ENCODE data around the gene ZWILCH.

The ZWILCH gene

GRCh38 chr15:66560856-66561525 is 55.9 kb downstream of the ZWILCH start:
- peaks cover 6% of the 10 kb centered on the region for H3K4me1 ChIP-seq (ENCODE audit: control insufficient read depth, insufficient read depth, low read length)
- no peak overlapping the region for H3K4me3 ChIP-seq (ENCODE audit: low read length)
- no peaks in the 10 kb centered on the region for H3K9me3 ChIP-seq (replicated peaks; ENCODE audit: low read length)
- no peaks in the 10 kb centered on the region for H3K36me3 ChIP-seq (ENCODE audit: insufficient read depth, low read length)
- H3K9ac ChIP-seq (ENCODE audit: low read depth, low read length), result no peak overlapping the region
- no peaks in the 10 kb centered on the region for H3K27me3 ChIP-seq (ENCODE audit: control insufficient read depth, insufficient read depth, low read length)
- H3K4me2 ChIP-seq (ENCODE audit: low read length), result no peak overlapping the region

- Histone ChIP-seq H3K9ac (ENCODE audit: low read depth, low read length) (no peak overlapping the region), H3K9me3 (replicated peaks; ENCODE audit: low read length) (no peaks in the 10 kb centered on the region), H3K36me3 (ENCODE audit: insufficient read depth, low read length) (no peaks in the 10 kb centered on the region), H3K4me3 (ENCODE audit: low read length) (no peak overlapping the region), H3K27me3 (ENCODE audit: control insufficient read depth, insufficient read depth, low read length) (no peaks in the 10 kb centered on the region), H3K4me2 (ENCODE audit: low read length) (no peak overlapping the region), H3K4me1 (ENCODE audit: control insufficient read depth, insufficient read depth, low read length) (peaks cover 10% of the 10 kb centered on the region)
These were observed 58.0 kb downstream of the ZWILCH start for GRCh38 chr15:66563126-66563525.

- Histone ChIP-seq H3K4me2 (ENCODE audit: low read length) (no peak overlapping the region), H3K9ac (ENCODE audit: low read depth, low read length) (no peak overlapping the region), H3K9me3 (replicated peaks; ENCODE audit: low read length) (no peaks in the 10 kb centered on the region), H3K36me3 (ENCODE audit: insufficient read depth, low read length) (no peaks in the 10 kb centered on the region), H3K4me1 (ENCODE audit: control insufficient read depth, insufficient read depth, low read length) (peaks cover 10% of the 10 kb centered on the region), H3K4me3 (ENCODE audit: low read length) (no peak overlapping the region), H3K27me3 (ENCODE audit: control insufficient read depth, insufficient read depth, low read length) (no peaks in the 10 kb centered on the region)
These were observed 58.5 kb downstream of the ZWILCH start for GRCh38 chr15:66563566-66564110.

GRCh38 chr15:66564136-66565041 is 59.3 kb downstream of the ZWILCH start:
- Histone ChIP-seq H3K4me3 (ENCODE audit: low read length) (no peak overlapping the region), H3K9me3 (replicated peaks; ENCODE audit: low read length) (no peaks in the 10 kb centered on the region), H3K4me1 (ENCODE audit: control insufficient read depth, insufficient read depth, low read length) (peaks cover 10% of the 10 kb centered on the region), H3K4me2 (ENCODE audit: low read length) (no peak overlapping the region), H3K9ac (ENCODE audit: low read depth, low read length) (no peak overlapping the region), H3K36me3 (ENCODE audit: insufficient read depth, low read length) (no peaks in the 10 kb centered on the region), H3K27me3 (ENCODE audit: control insufficient read depth, insufficient read depth, low read length) (no peaks in the 10 kb centered on the region)

GRCh38 chr15:66565141-66565641 is 60.1 kb downstream of the ZWILCH start:
- Histone ChIP-seq H3K27me3 (ENCODE audit: control insufficient read depth, insufficient read depth, low read length) (no peaks in the 10 kb centered on the region), H3K4me2 (ENCODE audit: low read length) (peak overlapping the region; percentile 28), H3K4me3 (ENCODE audit: low read length) (no peak overlapping the region), H3K9ac (ENCODE audit: low read depth, low read length) (no peak overlapping the region), H3K9me3 (replicated peaks; ENCODE audit: low read length) (no peaks in the 10 kb centered on the region), H3K4me1 (ENCODE audit: control insufficient read depth, insufficient read depth, low read length) (peaks cover 10% of the 10 kb centered on the region), H3K36me3 (ENCODE audit: insufficient read depth, low read length) (no peaks in the 10 kb centered on the region)

GRCh38 chr15:66565741-66566144 is 60.6 kb downstream of the ZWILCH start, which contains the start of gene LCTL:
LCTL (minus strand) TSS chr15:66565998; CDS start chr15:66565365, 633 bp downstream.
- no peak within 1 kb of the TSS for H3K9ac ChIP-seq (ENCODE audit: low read depth, low read length)
- H3K4me3 ChIP-seq (ENCODE audit: low read length), result no peak within 1 kb of the TSS
- H3K4me2 ChIP-seq (ENCODE audit: low read length), result peak within 1 kb of the TSS; percentile 28
- no peaks in the 10 kb centered on the region for H3K9me3 ChIP-seq (replicated peaks; ENCODE audit: low read length)
- H3K4me1 ChIP-seq (ENCODE audit: control insufficient read depth, insufficient read depth, low read length), result peaks cover 10% of the 10 kb centered on the region
- no peaks in the 10 kb centered on the region for H3K36me3 ChIP-seq (ENCODE audit: insufficient read depth, low read length)
- H3K27me3 ChIP-seq (ENCODE audit: control insufficient read depth, insufficient read depth, low read length), result no peaks in the 10 kb centered on the region

GRCh38 chr15:66566963-66567531 is 61.9 kb downstream of the ZWILCH start:
- Histone ChIP-seq H3K27me3 (ENCODE audit: control insufficient read depth, insufficient read depth, low read length) (no peaks in the 10 kb centered on the region), H3K4me3 (ENCODE audit: low read length) (no peak overlapping the region), H3K4me1 (ENCODE audit: control insufficient read depth, insufficient read depth, low read length) (peaks cover 10% of the 10 kb centered on the region), H3K9me3 (replicated peaks; ENCODE audit: low read length) (no peaks in the 10 kb centered on the region), H3K9ac (ENCODE audit: low read depth, low read length) (no peak overlapping the region), H3K36me3 (ENCODE audit: insufficient read depth, low read length) (no peaks in the 10 kb centered on the region), H3K4me2 (ENCODE audit: low read length) (peak overlapping the region; percentile 51)

GRCh38 chr15:66567897-66568296 is 62.8 kb downstream of the ZWILCH start:
- Histone ChIP-seq H3K27me3 (ENCODE audit: control insufficient read depth, insufficient read depth, low read length) (no peaks in the 10 kb centered on the region), H3K36me3 (ENCODE audit: insufficient read depth, low read length) (no peaks in the 10 kb centered on the region), H3K4me2 (ENCODE audit: low read length) (no peak overlapping the region), H3K4me1 (ENCODE audit: control insufficient read depth, insufficient read depth, low read length) (peaks cover 10% of the 10 kb centered on the region), H3K9me3 (replicated peaks; ENCODE audit: low read length) (no peaks in the 10 kb centered on the region), H3K9ac (ENCODE audit: low read depth, low read length) (no peak overlapping the region), H3K4me3 (ENCODE audit: low read length) (no peak overlapping the region)

- no peaks in the 10 kb centered on the region for H3K36me3 ChIP-seq (ENCODE audit: insufficient read depth, low read length)
- no peak overlapping the region for H3K4me2 ChIP-seq (ENCODE audit: low read length)
- H3K4me3 ChIP-seq (ENCODE audit: low read length), result no peak overlapping the region
- H3K27me3 ChIP-seq (ENCODE audit: control insufficient read depth, insufficient read depth, low read length), result no peaks in the 10 kb centered on the region
- H3K4me1 ChIP-seq (ENCODE audit: control insufficient read depth, insufficient read depth, low read length), result peaks cover 10% of the 10 kb centered on the region
- H3K9ac ChIP-seq (ENCODE audit: low read depth, low read length), result no peak overlapping the region
- H3K9me3 ChIP-seq (replicated peaks; ENCODE audit: low read length), result no peaks in the 10 kb centered on the region
These were observed 64.5 kb downstream of the ZWILCH start for GRCh38 chr15:66569461-66570137.

- Histone ChIP-seq H3K9me3 (replicated peaks; ENCODE audit: low read length) (no peaks in the 10 kb centered on the region), H3K27me3 (ENCODE audit: control insufficient read depth, insufficient read depth, low read length) (no peaks in the 10 kb centered on the region), H3K4me2 (ENCODE audit: low read length) (no peak overlapping the region), H3K36me3 (ENCODE audit: insufficient read depth, low read length) (no peaks in the 10 kb centered on the region), H3K9ac (ENCODE audit: low read depth, low read length) (no peak overlapping the region), H3K4me1 (ENCODE audit: control insufficient read depth, insufficient read depth, low read length) (peaks cover 10% of the 10 kb centered on the region), H3K4me3 (ENCODE audit: low read length) (no peak overlapping the region)
These were observed 65.2 kb downstream of the ZWILCH start for GRCh38 chr15:66570327-66570726.
